K562 (cell line): Measurements from ENCODE around the gene ARHGAP23. TPM values are rescaled to one million over a fixed set of nuclear protein-coding genes. Genes with fewer than 3 reads are reported as not detected.
A peak's percentile ranks its signal among the peaks of the same experiment; 100 is the strongest.

Source experiments
- ATF7 ChIP-seq: fragments of 450-650 bp; IDR thresholded peaks from 2 replicates; pipeline ENCODE4 v1.7.1; 2014; ENCODE audit warnings: mild to moderate bottlenecking, moderate library complexity
- BMI1 ChIP-seq: fragments of 150-350 bp; IDR thresholded peaks from 2 replicates; pipeline ENCODE4 v1.6.1; 2014; ENCODE audit warnings: low read length
- FOXA3 ChIP-seq, 2 experiments: fragments of 450-650 bp in 1 of 2; sonication (generic) in 1 of 2; formaldehyde crosslinking; IDR thresholded peaks in 1 of 2; conservative IDR thresholded peaks in 1 of 2; 2 replicates each; pipeline versions ENCODE4 v1.4.0 to v1.8.0; 2020 to 2022; ENCODE audit warnings: mild to moderate bottlenecking in 2 of 2, missing genetic modification reagents in 1 of 2
- FOXK1 ChIP-seq: sonication (generic); formaldehyde crosslinking; IDR thresholded peaks from 2 replicates; pipeline ENCODE4 v1.8.0; 2022; ENCODE audit warnings: missing genetic modification reagents, mild to moderate bottlenecking, borderline replicate concordance
- HNRNPLL ChIP-seq: fragments of 200-400 bp; formaldehyde crosslinking; IDR thresholded peaks from 2 replicates; pipeline ENCODE4 v1.6.1; 2017; ENCODE audit warnings: low read length, low read depth, mild to moderate bottlenecking; ENCODE audit not compliant: poor library complexity, severe bottlenecking
- NCOA6 ChIP-seq: fragments of 450-650 bp; IDR thresholded peaks from 2 replicates; pipeline ENCODE4 v1.6.1; 2017; ENCODE audit warnings: mild to moderate bottlenecking
- PML ChIP-seq: IDR thresholded peaks from 2 replicates; pipeline ENCODE4 v1.6.1; 2012; ENCODE audit warnings: low read length, inconsistent platforms
- PURB ChIP-seq: sonication (generic); formaldehyde crosslinking; IDR thresholded peaks from 2 replicates; pipeline ENCODE4 v1.9.0; 2021; ENCODE audit warnings: low read depth, mild to moderate bottlenecking, missing genetic modification reagents
- SMARCA4 ChIP-seq: fragments of 450-650 bp; IDR thresholded peaks from 2 replicates; pipeline ENCODE4 v1.6.1; 2016
- TCF7 ChIP-seq: sonication (generic); IDR thresholded peaks from 2 replicates; pipeline ENCODE4 v1.6.1; 2016; ENCODE audit warnings: antibody characterized with exemption, borderline replicate concordance
- ZNF347 ChIP-seq: fragments of 450-650 bp; formaldehyde crosslinking; IDR thresholded peaks from 2 replicates; pipeline ENCODE4 v1.4.0; 2020; ENCODE audit warnings: low read depth, mild to moderate bottlenecking, moderate library complexity
- polyA plus RNA-seq, 8 experiments: library from polyadenylated mRNA; depleted of rRNA in 4 of 8; stranded (reverse) in 5 of 8; unstranded in 3 of 8; fragments of >200 nt; fragmentation: Nextera tagmentation in 2 of 8; fragmentation: Illumina TruSeq in 1 of 8; extraction: Ambion mirVana in 2 of 8; extraction: Trizol in 1 of 8; gene quantifications; 2 replicates each; pipeline versions ENCODE4 v1.2.1 to v1.2.3, GENCODE V29; 2011 to 2014; ENCODE audit warnings: inconsistent platforms in 1 of 8, missing spikeins in 1 of 8
- total RNA-seq, 7 experiments: library from RNA; depleted of rRNA in 6 of 7; stranded (reverse); fragments of >200 nt in 6 of 7; fragmentation: Illumina TruSeq in 2 of 7; extraction: Trizol in 2 of 7; gene quantifications; 2 replicates each; pipeline versions ENCODE4 v1.2.1 to v1.2.3, GENCODE V29; 2011 to 2021; ENCODE audit warnings: low replicate concordance in 1 of 7
- TF ChIP-seq, protein P1 (sequence below): IDR thresholded peaks from 2 replicates; pipeline ENCODE4 v1.6.1; 2016; ENCODE audit warnings: missing genetic modification characterization, missing compliant biosample characterization
- TF ChIP-seq, protein P2 (sequence below): conservative IDR thresholded peaks from 2 replicates; pipeline ENCODE4 v1.6.1; 2011; ENCODE audit warnings: low read depth, mild to moderate bottlenecking, low read length; ENCODE audit not compliant: control insufficient read depth
- TF ChIP-seq, protein P3 (sequence below): fragments of 450-650 bp; formaldehyde crosslinking; IDR thresholded peaks from 2 replicates; pipeline ENCODE4 v1.4.0; 2020; ENCODE audit warnings: mild to moderate bottlenecking
- TF ChIP-seq, protein P4 (sequence below): fragments of 250-450 bp; sonication (Bioruptor Pico); IDR thresholded peaks from 2 replicates; pipeline ENCODE4 v1.8.0; 2022; ENCODE audit warnings: inconsistent platforms, mild to moderate bottlenecking, moderate library complexity, borderline replicate concordance
- TF ChIP-seq, protein P5 (sequence below): fragments of 250-450 bp; sonication (Bioruptor Pico); IDR thresholded peaks from 2 replicates; pipeline ENCODE4 v1.9.0; 2021; ENCODE audit warnings: mild to moderate bottlenecking, inconsistent platforms
- TF ChIP-seq, protein P6 (sequence below): sonication (generic); formaldehyde crosslinking; IDR thresholded peaks from 2 replicates; pipeline ENCODE4 v1.4.0; 2020; ENCODE audit warnings: mild to moderate bottlenecking, missing genetic modification reagents

Gene ARHGAP23
- total and polyA plus RNA-seq, 9 of the 15 experiments (the other 6 are each of a cell fraction or from before 2014, with no cell fraction given): 0.01 to 2.7 (median 0.70) TPM

DNA sequence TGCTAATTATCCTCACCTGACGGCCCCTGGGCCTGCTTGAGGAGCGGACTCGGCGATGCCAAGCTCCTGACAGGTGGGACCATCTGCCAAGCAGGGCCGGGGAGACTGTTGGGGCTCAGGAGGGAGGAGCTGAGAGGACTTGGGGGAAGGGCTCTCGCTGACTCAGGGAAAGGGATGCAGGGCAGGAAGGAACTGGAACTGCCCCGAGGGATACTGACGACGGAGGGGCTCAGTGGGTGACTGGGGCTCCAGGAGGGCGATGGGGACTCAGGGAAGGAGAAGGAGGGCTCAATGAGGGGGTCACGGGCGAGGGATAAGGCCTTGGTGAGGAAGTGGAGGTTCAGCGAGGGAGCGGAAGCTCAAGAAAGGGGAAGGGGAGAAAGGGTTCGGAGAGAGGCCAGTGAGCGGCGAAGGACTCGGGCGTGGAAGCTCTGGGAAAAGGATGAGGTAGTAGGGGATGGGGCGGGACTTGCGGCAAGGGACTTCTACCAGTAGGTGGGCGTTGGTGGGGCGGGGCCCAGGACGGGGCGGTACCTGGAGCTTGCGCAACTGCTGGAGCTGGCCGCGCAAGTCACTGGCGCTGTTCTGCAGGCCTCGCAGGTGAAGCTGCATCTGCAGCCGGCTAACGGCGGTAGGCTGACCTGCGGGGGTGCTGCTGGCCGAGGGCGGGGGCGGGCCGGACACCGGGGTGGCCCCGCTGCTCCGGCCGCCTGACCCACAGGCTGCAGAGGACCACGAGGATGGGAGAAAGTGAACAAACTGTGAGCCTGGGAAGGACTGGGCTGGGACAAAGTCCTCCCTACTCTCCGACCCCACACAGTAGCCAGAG lies 131.0 kb downstream of the ARHGAP23 start (continued):
- TF ChIP-seq FOXA3 (CRISPR knock-in tag; conservative IDR thresholded peaks at IDR 0.05 in 1 of 2, IDR thresholded peaks at IDR 0.05 in 1 of 2) (no peak), PML (no peak), ATF7 (0 out of 2 replicates have a peak, but pooled peaks have one; percentile 23), HNRNPLL (peak; percentile 56), PURB (CRISPR knock-in tag) (no peak), BMI1 (no peak), ZNF347 (CRISPR knock-in tag) (no peak), FOXK1 (CRISPR knock-in tag) (no peak), TCF7 (no peak), NCOA6 (no peak), SMARCA4 (no peak)
- TF ChIP-seq, protein P1, sequence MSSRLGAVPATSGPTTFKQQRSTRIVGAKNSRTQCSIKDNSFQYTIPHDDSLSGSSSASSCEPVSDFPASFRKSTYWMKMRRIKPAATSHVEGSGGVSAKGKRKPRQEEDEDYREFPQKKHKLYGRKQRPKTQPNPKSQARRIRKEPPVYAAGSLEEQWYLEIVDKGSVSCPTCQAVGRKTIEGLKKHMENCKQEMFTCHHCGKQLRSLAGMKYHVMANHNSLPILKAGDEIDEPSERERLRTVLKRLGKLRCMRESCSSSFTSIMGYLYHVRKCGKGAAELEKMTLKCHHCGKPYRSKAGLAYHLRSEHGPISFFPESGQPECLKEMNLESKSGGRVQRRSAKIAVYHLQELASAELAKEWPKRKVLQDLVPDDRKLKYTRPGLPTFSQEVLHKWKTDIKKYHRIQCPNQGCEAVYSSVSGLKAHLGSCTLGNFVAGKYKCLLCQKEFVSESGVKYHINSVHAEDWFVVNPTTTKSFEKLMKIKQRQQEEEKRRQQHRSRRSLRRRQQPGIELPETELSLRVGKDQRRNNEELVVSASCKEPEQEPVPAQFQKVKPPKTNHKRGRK: no peak
- TF ChIP-seq, protein P2, sequence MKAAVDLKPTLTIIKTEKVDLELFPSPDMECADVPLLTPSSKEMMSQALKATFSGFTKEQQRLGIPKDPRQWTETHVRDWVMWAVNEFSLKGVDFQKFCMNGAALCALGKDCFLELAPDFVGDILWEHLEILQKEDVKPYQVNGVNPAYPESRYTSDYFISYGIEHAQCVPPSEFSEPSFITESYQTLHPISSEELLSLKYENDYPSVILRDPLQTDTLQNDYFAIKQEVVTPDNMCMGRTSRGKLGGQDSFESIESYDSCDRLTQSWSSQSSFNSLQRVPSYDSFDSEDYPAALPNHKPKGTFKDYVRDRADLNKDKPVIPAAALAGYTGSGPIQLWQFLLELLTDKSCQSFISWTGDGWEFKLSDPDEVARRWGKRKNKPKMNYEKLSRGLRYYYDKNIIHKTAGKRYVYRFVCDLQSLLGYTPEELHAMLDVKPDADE: 0 out of 2 replicates have a peak, but pooled peaks have one; percentile 55
- TF ChIP-seq, protein P3, sequence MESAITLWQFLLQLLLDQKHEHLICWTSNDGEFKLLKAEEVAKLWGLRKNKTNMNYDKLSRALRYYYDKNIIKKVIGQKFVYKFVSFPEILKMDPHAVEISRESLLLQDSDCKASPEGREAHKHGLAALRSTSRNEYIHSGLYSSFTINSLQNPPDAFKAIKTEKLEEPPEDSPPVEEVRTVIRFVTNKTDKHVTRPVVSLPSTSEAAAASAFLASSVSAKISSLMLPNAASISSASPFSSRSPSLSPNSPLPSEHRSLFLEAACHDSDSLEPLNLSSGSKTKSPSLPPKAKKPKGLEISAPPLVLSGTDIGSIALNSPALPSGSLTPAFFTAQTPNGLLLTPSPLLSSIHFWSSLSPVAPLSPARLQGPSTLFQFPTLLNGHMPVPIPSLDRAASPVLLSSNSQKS (CRISPR knock-in tag): no peak
- TF ChIP-seq, protein P4, sequence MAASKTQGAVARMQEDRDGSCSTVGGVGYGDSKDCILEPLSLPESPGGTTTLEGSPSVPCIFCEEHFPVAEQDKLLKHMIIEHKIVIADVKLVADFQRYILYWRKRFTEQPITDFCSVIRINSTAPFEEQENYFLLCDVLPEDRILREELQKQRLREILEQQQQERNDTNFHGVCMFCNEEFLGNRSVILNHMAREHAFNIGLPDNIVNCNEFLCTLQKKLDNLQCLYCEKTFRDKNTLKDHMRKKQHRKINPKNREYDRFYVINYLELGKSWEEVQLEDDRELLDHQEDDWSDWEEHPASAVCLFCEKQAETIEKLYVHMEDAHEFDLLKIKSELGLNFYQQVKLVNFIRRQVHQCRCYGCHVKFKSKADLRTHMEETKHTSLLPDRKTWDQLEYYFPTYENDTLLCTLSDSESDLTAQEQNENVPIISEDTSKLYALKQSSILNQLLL (CRISPR knock-in tag): no peak
- TF ChIP-seq, protein P5, sequence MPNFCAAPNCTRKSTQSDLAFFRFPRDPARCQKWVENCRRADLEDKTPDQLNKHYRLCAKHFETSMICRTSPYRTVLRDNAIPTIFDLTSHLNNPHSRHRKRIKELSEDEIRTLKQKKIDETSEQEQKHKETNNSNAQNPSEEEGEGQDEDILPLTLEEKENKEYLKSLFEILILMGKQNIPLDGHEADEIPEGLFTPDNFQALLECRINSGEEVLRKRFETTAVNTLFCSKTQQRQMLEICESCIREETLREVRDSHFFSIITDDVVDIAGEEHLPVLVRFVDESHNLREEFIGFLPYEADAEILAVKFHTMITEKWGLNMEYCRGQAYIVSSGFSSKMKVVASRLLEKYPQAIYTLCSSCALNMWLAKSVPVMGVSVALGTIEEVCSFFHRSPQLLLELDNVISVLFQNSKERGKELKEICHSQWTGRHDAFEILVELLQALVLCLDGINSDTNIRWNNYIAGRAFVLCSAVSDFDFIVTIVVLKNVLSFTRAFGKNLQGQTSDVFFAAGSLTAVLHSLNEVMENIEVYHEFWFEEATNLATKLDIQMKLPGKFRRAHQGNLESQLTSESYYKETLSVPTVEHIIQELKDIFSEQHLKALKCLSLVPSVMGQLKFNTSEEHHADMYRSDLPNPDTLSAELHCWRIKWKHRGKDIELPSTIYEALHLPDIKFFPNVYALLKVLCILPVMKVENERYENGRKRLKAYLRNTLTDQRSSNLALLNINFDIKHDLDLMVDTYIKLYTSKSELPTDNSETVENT (CRISPR knock-in tag): no peak
- TF ChIP-seq, protein P6, sequence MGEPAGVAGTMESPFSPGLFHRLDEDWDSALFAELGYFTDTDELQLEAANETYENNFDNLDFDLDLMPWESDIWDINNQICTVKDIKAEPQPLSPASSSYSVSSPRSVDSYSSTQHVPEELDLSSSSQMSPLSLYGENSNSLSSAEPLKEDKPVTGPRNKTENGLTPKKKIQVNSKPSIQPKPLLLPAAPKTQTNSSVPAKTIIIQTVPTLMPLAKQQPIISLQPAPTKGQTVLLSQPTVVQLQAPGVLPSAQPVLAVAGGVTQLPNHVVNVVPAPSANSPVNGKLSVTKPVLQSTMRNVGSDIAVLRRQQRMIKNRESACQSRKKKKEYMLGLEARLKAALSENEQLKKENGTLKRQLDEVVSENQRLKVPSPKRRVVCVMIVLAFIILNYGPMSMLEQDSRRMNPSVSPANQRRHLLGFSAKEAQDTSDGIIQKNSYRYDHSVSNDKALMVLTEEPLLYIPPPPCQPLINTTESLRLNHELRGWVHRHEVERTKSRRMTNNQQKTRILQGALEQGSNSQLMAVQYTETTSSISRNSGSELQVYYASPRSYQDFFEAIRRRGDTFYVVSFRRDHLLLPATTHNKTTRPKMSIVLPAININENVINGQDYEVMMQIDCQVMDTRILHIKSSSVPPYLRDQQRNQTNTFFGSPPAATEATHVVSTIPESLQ: no peak
